Fibroblast of mammary gland (primary cell): ENCODE measurements around the gene UBL4A.

ENCODE experiments used
- DNase-seq: peaks from one replicate; pipeline ENCODE4 v3.0.0-alpha.2; 2010; ENCODE audit warnings: low read depth
- H3K4me3 ChIP-seq: 2 replicates; pipeline ENCODE4 v1.5.1; 2011; ENCODE audit warnings: low read depth, mild to moderate bottlenecking, low read length, moderate library complexity; ENCODE audit not compliant: control insufficient read depth
- CTCF ChIP-seq: conservative IDR thresholded peaks from 2 replicates; pipeline ENCODE4 v1.5.1; 2011; ENCODE audit warnings: low read depth, low read length, inconsistent platforms; ENCODE audit not compliant: control insufficient read depth, insufficient read depth

Gene UBL4A

GRCh38 chrX:154495472-154495922 is 9.1 kb upstream of the UBL4A start:
- TF ChIP-seq CTCF = no peak

GRCh38 chrX:154494715-154495114 is 8.3 kb upstream of the UBL4A start:
- DNase-seq = no peak
- no peak for TF ChIP-seq CTCF

More at GRCh38 chrX:154495472-154495922, 9.1 kb upstream of the UBL4A start:
- DNase-seq = no peak
- H3K4me3 ChIP-seq = no peak overlapping the region

GRCh38 chrX:154490414-154491083 is 4.1 kb upstream of the UBL4A start, which contains the start of gene SLC10A3:
Gene SLC10A3, minus strand, starts transcription at chrX:154490629. Its CDS starts 1,689 bp downstream, at chrX:154488940.
- DNase-seq = peak; percentile 91
- H3K4me3 ChIP-seq = peak within 1 kb of the TSS; percentile 63
- no peak for TF ChIP-seq CTCF

More at GRCh38 chrX:154494715-154495114, 8.3 kb upstream of the UBL4A start:
- no peak overlapping the region for H3K4me3 ChIP-seq

- DNase-seq = peak; percentile 66
- TF ChIP-seq CTCF = no peak
These were observed 3.6 kb upstream of the UBL4A start for GRCh38 chrX:154490021-154490413.

GRCh38 chrX:154489182-154489581 is 2.8 kb upstream of the UBL4A start:
- H3K4me3 ChIP-seq = no peak overlapping the region
- no peak for TF ChIP-seq CTCF
- no peak for DNase-seq

More at GRCh38 chrX:154490021-154490413, 3.6 kb upstream of the UBL4A start:
- peak overlapping the region; percentile 53 for H3K4me3 ChIP-seq

- no peak for DNase-seq
- TF ChIP-seq CTCF = no peak
- H3K4me3 ChIP-seq = no peak overlapping the region
These were observed 2.1 kb upstream of the UBL4A start for GRCh38 chrX:154488336-154489075.
